HL-60/S4 treated with phorbol 12-myristate 13-acetate at 8.2 ng/mL for 4 days and 3 days (cell line): Measurements from ENCODE around the gene RPGRIP1L.

Source experiments
- in situ Hi-C: fragments of 300-500 bp; cut with MboI; formaldehyde crosslinking; loops from 2 replicates; pipeline ENCODE4 v1.15.0; 2022; ENCODE audit warnings: low sequenced_read_pairs

Gene RPGRIP1L

GRCh38 chr16:53664724-53665345, 38.8 kb downstream of the RPGRIP1L start:
- in situ Hi-C loops: no loop called here

GRCh38 chr16:53662072-53662471, 41.6 kb downstream of the RPGRIP1L start:
- in situ Hi-C loops: no loop called here

GRCh38 chr16:53654946-53655345, 48.7 kb downstream of the RPGRIP1L start:
- in situ Hi-C loops: no loop called here

- in situ Hi-C loops: no loop called here
Measured at GRCh38 chr16:53651357-53651756, 52.3 kb downstream of the RPGRIP1L start.

GRCh38 chr16:53646506-53646905, 57.2 kb downstream of the RPGRIP1L start:
- in situ Hi-C loops: no loop called here

- in situ Hi-C loops: no loop called here
Measured at GRCh38 chr16:53643474-53643873, 60.2 kb downstream of the RPGRIP1L start.

- in situ Hi-C loops: no loop called here
Measured at GRCh38 chr16:53642094-53642493, 61.6 kb downstream of the RPGRIP1L start.

- in situ Hi-C loops: no loop called here
Measured at GRCh38 chr16:53636978-53637377, 66.7 kb downstream of the RPGRIP1L start.

- in situ Hi-C loops: no loop called here
Measured at GRCh38 chr16:53632526-53632925, 71.1 kb downstream of the RPGRIP1L start.

- in situ Hi-C loops: no loop called here
Measured at GRCh38 chr16:53631236-53632025, 72.2 kb downstream of the RPGRIP1L start.

GRCh38 chr16:53629607-53630312, 73.9 kb downstream of the RPGRIP1L start:
- in situ Hi-C loops: no loop called here

- in situ Hi-C loops: no loop called here
Measured at GRCh38 chr16:53629151-53629550, 74.5 kb downstream of the RPGRIP1L start.

- in situ Hi-C loops: no loop called here
Measured at GRCh38 chr16:53626811-53627210, 76.8 kb downstream of the RPGRIP1L start.

GRCh38 chr16:53626161-53626560, 77.5 kb downstream of the RPGRIP1L start:
- in situ Hi-C loops: no loop called here

- in situ Hi-C loops: no loop called here
Measured at GRCh38 chr16:53625221-53625620, 78.4 kb downstream of the RPGRIP1L start.

GRCh38 chr16:53622315-53622714, 81.3 kb downstream of the RPGRIP1L start:
- in situ Hi-C loops: no loop called here

- in situ Hi-C loops: no loop called here
Measured at GRCh38 chr16:53620476-53620875, 83.2 kb downstream of the RPGRIP1L start.

- in situ Hi-C loops: no loop called here
Measured at GRCh38 chr16:53619235-53619634, 84.4 kb downstream of the RPGRIP1L start.

GRCh38 chr16:53614346-53614745, 89.3 kb downstream of the RPGRIP1L start:
- in situ Hi-C loops: no loop called here

GRCh38 chr16:53612003-53612402, 91.7 kb downstream of the RPGRIP1L start:
- in situ Hi-C loops: no loop called here

- in situ Hi-C loops: no loop called here
Measured at GRCh38 chr16:53611179-53611696, 92.4 kb downstream of the RPGRIP1L start.

GRCh38 chr16:53609536-53609935, 94.1 kb downstream of the RPGRIP1L start:
- in situ Hi-C loops: no loop called here
